ENCODE measurements around the gene CYP46A1. TPM values are rescaled to one million over a fixed set of nuclear protein-coding genes. Genes with fewer than 3 reads are reported as not detected.

Gene CYP46A1
- total RNA-seq, 1 donor from 2014 or later, result under 0.01 TPM

- DNase-seq (ENCODE audit: low read depth in 2 of 2), result no peak
These were observed 3.4 kb downstream of the CYP46A1 start for GRCh38 chr14:99687284-99688209.

GRCh38 chr14:99688210-99688581 lies 4.1 kb downstream of the CYP46A1 start:
- DNase-seq (ENCODE audit: low read depth in 2 of 2), result no peak

GRCh38 chr14:99688629-99689028 lies 4.5 kb downstream of the CYP46A1 start:
- no peak for DNase-seq (ENCODE audit: low read depth in 2 of 2)

GRCh38 chr14:99689266-99690236 lies 5.5 kb downstream of the CYP46A1 start:
- DNase-seq (ENCODE audit: low read depth in 2 of 2), result no peak

GRCh38 chr14:99690636-99691035 lies 6.5 kb downstream of the CYP46A1 start:
- DNase-seq (ENCODE audit: low read depth in 2 of 2), result no peak

GRCh38 chr14:99691111-99691885 lies 7.2 kb downstream of the CYP46A1 start:
- no peak for DNase-seq (ENCODE audit: low read depth in 2 of 2)

GRCh38 chr14:99693918-99694317 lies 9.8 kb downstream of the CYP46A1 start:
- no peak for DNase-seq (ENCODE audit: low read depth in 2 of 2)

GRCh38 chr14:99696929-99697328 lies 12.8 kb downstream of the CYP46A1 start:
- DNase-seq (ENCODE audit: low read depth in 2 of 2), result no peak

GRCh38 chr14:99698236-99698635 lies 14.1 kb downstream of the CYP46A1 start:
- DNase-seq (ENCODE audit: low read depth in 2 of 2), result no peak

GRCh38 chr14:99698642-99699041 lies 14.5 kb downstream of the CYP46A1 start:
- DNase-seq (ENCODE audit: low read depth in 2 of 2), result peak in 1 of 2 donors; percentile 18

GRCh38 chr14:99699085-99699760 lies 15.1 kb downstream of the CYP46A1 start:
- no peak for DNase-seq (ENCODE audit: low read depth in 2 of 2)

- DNase-seq (ENCODE audit: low read depth in 2 of 2), result no peak
These were observed 15.8 kb downstream of the CYP46A1 start for GRCh38 chr14:99699861-99700260.

- no peak for DNase-seq (ENCODE audit: low read depth in 2 of 2)
These were observed 16.3 kb downstream of the CYP46A1 start for GRCh38 chr14:99700379-99700778.

- no peak for DNase-seq (ENCODE audit: low read depth in 2 of 2)
These were observed 17.2 kb downstream of the CYP46A1 start for GRCh38 chr14:99701260-99701659.

- no peak for DNase-seq (ENCODE audit: low read depth in 2 of 2)
These were observed 18.0 kb downstream of the CYP46A1 start for GRCh38 chr14:99702115-99702514.

GRCh38 chr14:99703381-99703780 lies 19.3 kb downstream of the CYP46A1 start:
- no peak for DNase-seq (ENCODE audit: low read depth in 2 of 2)

GRCh38 chr14:99704037-99704436 lies 19.9 kb downstream of the CYP46A1 start:
- no peak for DNase-seq (ENCODE audit: low read depth in 2 of 2)

- DNase-seq (ENCODE audit: low read depth in 2 of 2), result no peak
These were observed 22.2 kb downstream of the CYP46A1 start for GRCh38 chr14:99706107-99706900.

- no peak for DNase-seq (ENCODE audit: low read depth in 2 of 2)
These were observed 23.3 kb downstream of the CYP46A1 start for GRCh38 chr14:99707420-99707819.

GRCh38 chr14:99707921-99708320 lies 23.8 kb downstream of the CYP46A1 start:
- no peak for DNase-seq (ENCODE audit: low read depth in 2 of 2)

Data from lung microvascular endothelial cell (primary cell).